GM18498 (cell line): ENCODE measurements around the gene RIBC2.
A peak's percentile ranks its signal among the peaks of the same experiment; 100 is the strongest.
"Not testable (repeated sequence)": the region's sequence is repeated elsewhere in the genome, so short reads cannot be mapped to it uniquely, and the experiment has no call there.

ENCODE experiments used
- ATAC-seq: cut with Tn5 transposase; IDR thresholded peaks from one replicate; pipeline ENCODE4 v1.9.1; 2021; ENCODE audit warnings: mild to moderate bottlenecking, moderate library complexity; ENCODE audit not compliant: unreplicated experiment

Gene RIBC2

GRCh38 chr22:45413368-45414211 is at the start of gene RIBC2, which contains the start of gene SMC1B:
TSS of gene RIBC2 (plus strand) at chr22:45413693. CDS start at chr22:45413887, 194 bp downstream.
TSS of gene SMC1B (minus strand) at chr22:45413599. CDS start at chr22:45413567, 32 bp downstream.
- ATAC-seq = no peak

GRCh38 chr22:45366713-45367112 is 46.8 kb upstream of the RIBC2 start:
- ATAC-seq = no peak

GRCh38 chr22:45373592-45373991 is 39.9 kb upstream of the RIBC2 start:
- not testable (repeated sequence) for ATAC-seq

- ATAC-seq = peak; percentile 64
Observed at GRCh38 chr22:45376009-45376408, 37.5 kb upstream of the RIBC2 start.

- ATAC-seq = no peak
Observed at GRCh38 chr22:45376703-45377102, 36.8 kb upstream of the RIBC2 start.

GRCh38 chr22:45381348-45381747 is 32.1 kb upstream of the RIBC2 start:
- no peak for ATAC-seq

GRCh38 chr22:45389546-45389945 is 23.9 kb upstream of the RIBC2 start:
- no peak for ATAC-seq

GRCh38 chr22:45397806-45398205 is 15.7 kb upstream of the RIBC2 start:
- ATAC-seq = no peak

- ATAC-seq = no peak
Observed at GRCh38 chr22:45398214-45398613, 15.3 kb upstream of the RIBC2 start.

- no peak for ATAC-seq
Observed at GRCh38 chr22:45399712-45400445, 13.6 kb upstream of the RIBC2 start.

GRCh38 chr22:45402466-45402985 is 11.0 kb upstream of the RIBC2 start:
- ATAC-seq = no peak

- ATAC-seq = no peak
Observed at GRCh38 chr22:45407793-45408192, 5.7 kb upstream of the RIBC2 start.

GRCh38 chr22:45413013-45413367 is 503 bp upstream of the RIBC2 start:
- ATAC-seq = no peak

- ATAC-seq = no peak
Observed at GRCh38 chr22:45418056-45418769, 4.7 kb downstream of the RIBC2 start.

- no peak for ATAC-seq
Observed at GRCh38 chr22:45418770-45419138, 5.3 kb downstream of the RIBC2 start.

- no peak for ATAC-seq
Observed at GRCh38 chr22:45420011-45420410, 6.5 kb downstream of the RIBC2 start.

GRCh38 chr22:45420539-45420938 is 7.0 kb downstream of the RIBC2 start:
- ATAC-seq = no peak

- ATAC-seq = no peak
Observed at GRCh38 chr22:45421349-45422055, 8.0 kb downstream of the RIBC2 start.

- ATAC-seq = no peak
Observed at GRCh38 chr22:45422237-45422983, 8.9 kb downstream of the RIBC2 start.

GRCh38 chr22:45423524-45423923 is 10.0 kb downstream of the RIBC2 start:
- no peak for ATAC-seq
